Measurements from ENCODE around the gene XXYLT1. TPM values are rescaled to one million over a fixed set of nuclear protein-coding genes. Genes with fewer than 3 reads are reported as not detected.
"Not testable (repeated sequence)": the region's sequence is repeated elsewhere in the genome, so short reads cannot be mapped to it uniquely, and the experiment has no call there.

XXYLT1 gene
- total RNA-seq, 1 donor from 2014 or later = 7.6 TPM

DNA sequence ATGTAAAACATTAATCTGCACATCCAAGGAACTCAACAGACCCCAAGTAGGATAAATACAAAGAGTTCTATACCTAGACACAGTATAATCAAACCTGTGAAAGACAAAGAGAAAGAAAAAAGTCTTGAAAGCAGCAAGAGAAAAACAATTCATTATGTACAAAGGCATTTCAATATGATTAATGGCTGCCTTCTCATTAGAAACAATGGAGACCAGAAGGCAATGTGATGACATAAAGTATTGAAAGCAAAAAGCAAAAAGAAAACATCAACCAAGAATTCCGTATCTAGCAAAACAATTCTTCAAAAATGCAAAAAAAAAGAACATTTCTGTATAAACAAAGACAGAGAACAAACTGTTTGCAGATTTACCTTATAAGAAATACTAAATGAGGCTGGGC, 81.1 kb downstream of the XXYLT1 start:
- no peak overlapping the region for H3K27ac Mint-ChIP-seq
- H3K36me3 Mint-ChIP-seq (ENCODE audit: low read depth) = no peaks in the 10 kb centered on the region
- H3K9me3 Mint-ChIP-seq = peaks cover 9% of the 10 kb centered on the region
- DNase-seq (no peak), ATAC-seq (ENCODE audit: low read depth) (no peak)
- POLR2A ChIA-PET = no interaction called here
- CTCF ChIA-PET = no interaction called here
- H3K4me3 Mint-ChIP-seq = no peak overlapping the region
- TF ChIP-seq, protein P1, sequence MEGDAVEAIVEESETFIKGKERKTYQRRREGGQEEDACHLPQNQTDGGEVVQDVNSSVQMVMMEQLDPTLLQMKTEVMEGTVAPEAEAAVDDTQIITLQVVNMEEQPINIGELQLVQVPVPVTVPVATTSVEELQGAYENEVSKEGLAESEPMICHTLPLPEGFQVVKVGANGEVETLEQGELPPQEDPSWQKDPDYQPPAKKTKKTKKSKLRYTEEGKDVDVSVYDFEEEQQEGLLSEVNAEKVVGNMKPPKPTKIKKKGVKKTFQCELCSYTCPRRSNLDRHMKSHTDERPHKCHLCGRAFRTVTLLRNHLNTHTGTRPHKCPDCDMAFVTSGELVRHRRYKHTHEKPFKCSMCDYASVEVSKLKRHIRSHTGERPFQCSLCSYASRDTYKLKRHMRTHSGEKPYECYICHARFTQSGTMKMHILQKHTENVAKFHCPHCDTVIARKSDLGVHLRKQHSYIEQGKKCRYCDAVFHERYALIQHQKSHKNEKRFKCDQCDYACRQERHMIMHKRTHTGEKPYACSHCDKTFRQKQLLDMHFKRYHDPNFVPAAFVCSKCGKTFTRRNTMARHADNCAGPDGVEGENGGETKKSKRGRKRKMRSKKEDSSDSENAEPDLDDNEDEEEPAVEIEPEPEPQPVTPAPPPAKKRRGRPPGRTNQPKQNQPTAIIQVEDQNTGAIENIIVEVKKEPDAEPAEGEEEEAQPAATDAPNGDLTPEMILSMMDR (IDR thresholded peaks at IDR 0.05) = no peak
- intact Hi-C loops (cut with micrococcal nuclease) = loop anchor here (5.0 kb wide), 1 partner anchor 33 kb away; no protein-coding TSS in a partner anchor
- H3K4me1 Mint-ChIP-seq = peaks cover 27% of the 10 kb centered on the region
- no peaks in the 10 kb centered on the region for H3K27me3 Mint-ChIP-seq

DNA sequence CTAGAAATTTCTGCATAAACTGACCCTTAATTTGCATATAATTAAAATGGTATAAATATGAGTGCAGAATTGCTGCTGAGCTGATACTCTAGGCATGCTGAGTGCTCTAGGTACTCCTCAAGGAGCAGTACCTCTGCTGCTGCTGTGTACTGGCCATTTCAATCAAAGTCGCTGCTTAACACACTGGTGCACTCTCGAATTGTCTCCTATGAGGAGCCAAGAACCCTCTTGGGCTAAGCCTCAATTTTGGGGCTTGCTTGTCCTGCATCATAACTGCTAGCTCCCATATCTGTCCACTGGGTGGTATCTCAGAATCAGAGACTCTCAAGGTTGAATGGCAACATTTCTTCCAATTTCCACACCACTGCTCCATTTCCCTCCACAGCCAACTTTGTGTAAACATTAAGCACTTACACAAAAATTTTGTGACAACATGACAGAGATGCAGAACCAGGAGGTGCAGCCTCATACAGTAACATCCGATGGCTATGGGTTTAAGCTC, 82.5 kb downstream of the XXYLT1 start:
- peaks cover 9% of the 10 kb centered on the region for H3K9me3 Mint-ChIP-seq
- CTCF ChIA-PET = interaction anchor here (1.0 kb wide), 1 partner anchor 58 kb away, joined by 3 read pairs; no protein-coding TSS in a partner anchor
- TF ChIP-seq, protein P1 (IDR thresholded peaks at IDR 0.05) = no peak
- no peak for DNase-seq
- H3K27me3 Mint-ChIP-seq = no peaks in the 10 kb centered on the region
- H3K36me3 Mint-ChIP-seq (ENCODE audit: low read depth) = no peaks in the 10 kb centered on the region
- ATAC-seq (ENCODE audit: low read depth) = no peak
- H3K27ac Mint-ChIP-seq = no peak overlapping the region
- H3K4me3 Mint-ChIP-seq = no peak overlapping the region
- intact Hi-C loops (cut with micrococcal nuclease) = no loop called here
- POLR2A ChIA-PET = no interaction called here
- H3K4me1 Mint-ChIP-seq = peaks cover 25% of the 10 kb centered on the region

DNA sequence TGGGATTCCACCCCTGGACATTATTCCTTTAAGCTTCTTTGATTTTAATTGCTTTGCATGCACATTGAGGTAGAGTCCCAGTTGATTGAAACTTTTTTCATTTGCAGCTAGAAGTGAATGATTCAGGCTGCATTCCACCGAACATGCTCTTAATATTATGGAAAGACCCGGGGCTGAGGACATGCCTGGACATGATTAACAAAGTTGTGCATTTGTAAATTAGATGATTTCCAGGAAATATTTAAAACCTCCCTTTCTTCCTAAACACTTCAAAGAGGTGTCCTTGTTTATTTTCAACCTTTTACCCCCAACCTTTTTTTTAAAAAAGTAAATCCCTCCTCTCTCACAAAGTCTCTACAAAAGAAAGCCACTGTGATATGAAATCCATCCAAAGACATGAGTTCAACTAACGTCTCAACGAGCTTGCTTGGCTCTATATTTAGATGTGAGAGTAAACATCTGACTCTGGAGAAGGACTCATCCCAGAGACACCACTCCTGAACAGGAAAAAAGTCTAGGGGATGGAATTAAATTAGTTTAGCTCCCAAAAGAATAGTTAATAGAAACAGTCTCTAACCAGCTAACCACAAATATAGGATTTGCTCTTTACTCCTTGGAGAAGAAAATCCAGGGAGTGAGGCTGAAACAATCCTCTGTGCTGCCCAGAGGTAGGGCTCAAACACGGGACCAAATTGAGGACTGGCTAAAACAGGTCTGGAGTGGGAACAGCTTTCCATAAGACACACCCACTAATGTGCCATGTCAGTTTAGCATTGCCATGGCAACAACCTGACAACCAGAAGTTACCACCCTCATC, 83.1 kb downstream of the XXYLT1 start:
- no peak for DNase-seq
- CTCF ChIA-PET = interaction anchor here (1.0 kb wide), 1 partner anchor 58 kb away, joined by 3 read pairs; no protein-coding TSS in a partner anchor
- intact Hi-C loops (cut with micrococcal nuclease) = loop anchor here (2.0 kb wide), 1 partner anchor 17 kb away; no protein-coding TSS in a partner anchor
- Mint-ChIP-seq H3K4me1 (peaks cover 25% of the 10 kb centered on the region), H3K27ac (no peak overlapping the region), H3K9me3 (peaks cover 9% of the 10 kb centered on the region), H3K27me3 (no peaks in the 10 kb centered on the region), H3K36me3 (ENCODE audit: low read depth) (no peaks in the 10 kb centered on the region), H3K4me3 (no peak overlapping the region)
- ATAC-seq (ENCODE audit: low read depth) = no peak
- TF ChIP-seq, protein P1 (IDR thresholded peaks at IDR 0.05) = no peak
- POLR2A ChIA-PET = no interaction called here

DNA sequence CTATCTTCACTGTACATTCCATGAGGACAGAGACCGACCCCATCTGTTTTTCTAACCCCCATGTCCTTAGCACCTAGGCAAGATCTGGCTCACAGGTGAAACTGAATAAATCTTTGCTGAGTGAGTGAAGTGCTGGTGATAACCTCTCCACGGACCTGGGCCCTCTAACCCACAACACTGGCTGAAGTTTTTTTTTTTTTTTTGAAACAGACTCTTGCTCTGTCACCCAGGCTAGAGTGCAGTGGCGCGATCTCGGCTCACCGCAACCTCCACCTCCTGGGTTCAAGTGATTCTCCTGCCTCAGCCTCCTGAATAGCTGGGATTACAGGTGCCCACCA, 84.3 kb downstream of the XXYLT1 start:
- POLR2A ChIA-PET = interaction anchor here (0.6 to 1.9 kb wide), 5 partner anchors 22 to 63 kb away, joined by 5 to 11 read pairs (median 6); no protein-coding TSS in a partner anchor
- H3K27ac Mint-ChIP-seq; H3K36me3 Mint-ChIP-seq (ENCODE audit: low read depth); H3K9me3 Mint-ChIP-seq; H3K4me3 Mint-ChIP-seq; H3K27me3 Mint-ChIP-seq; CTCF ChIA-PET; DNase-seq: not testable (repeated sequence)
- intact Hi-C loops (cut with micrococcal nuclease) = loop anchor here (2.0 kb wide), 1 partner anchor 18 kb away; no protein-coding TSS in a partner anchor
- peak; percentile 56 for ATAC-seq (ENCODE audit: low read depth)
- peaks cover 25% of the 10 kb centered on the region for H3K4me1 Mint-ChIP-seq

DNA sequence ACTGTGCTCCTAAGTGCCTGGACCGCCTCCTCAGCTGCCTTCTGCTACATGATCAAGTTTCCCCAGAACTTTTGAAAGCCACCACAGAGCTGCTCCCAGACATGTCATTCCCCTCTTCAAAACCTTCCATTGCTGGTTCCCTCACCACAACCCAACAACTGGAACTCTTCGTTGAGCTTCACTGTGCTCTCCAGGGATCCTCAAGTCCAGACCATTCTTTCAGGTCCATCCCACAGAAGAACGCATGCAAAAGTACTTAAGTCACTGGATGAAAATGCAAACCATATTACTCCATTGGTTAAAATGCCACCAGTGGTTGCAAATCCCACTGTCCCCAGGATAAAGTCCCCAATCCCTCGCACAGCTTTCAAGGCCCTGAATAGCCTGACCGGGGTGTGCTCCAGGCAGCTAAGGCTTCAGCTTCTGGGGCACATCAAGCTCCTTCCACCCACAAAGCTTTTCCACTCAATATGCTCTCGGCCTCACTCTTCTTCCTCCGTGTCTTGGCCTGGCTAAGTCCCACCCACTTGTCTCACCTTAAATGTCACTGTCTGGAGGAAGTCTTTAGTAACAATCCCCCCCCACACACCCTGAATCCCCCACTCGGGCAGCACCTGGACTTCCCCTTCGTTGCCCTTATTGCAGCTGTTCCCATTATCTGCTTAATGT, 84.8 kb downstream of the XXYLT1 start:
- peaks cover 25% of the 10 kb centered on the region for H3K4me1 Mint-ChIP-seq

More for the DNA sequence above, 84.8 kb downstream of the XXYLT1 start:
- Mint-ChIP-seq H3K27ac (peak overlapping the region; percentile 38), H3K4me3 (no peak overlapping the region), H3K27me3 (no peaks in the 10 kb centered on the region), H3K9me3 (peaks cover 4% of the 10 kb centered on the region), H3K36me3 (ENCODE audit: low read depth) (no peaks in the 10 kb centered on the region)
- no peak for DNase-seq
- intact Hi-C loops (cut with micrococcal nuclease) = loop anchor here (2.0 kb wide), 1 partner anchor 19 kb away; no protein-coding TSS in a partner anchor
- ChIA-PET POLR2A (interaction anchor here (0.7 to 1.9 kb wide), 4 partner anchors 11 to 64 kb away, joined by 3 to 6 read pairs (median 5); no protein-coding TSS in a partner anchor), CTCF (interaction anchor here (1.3 kb wide), 1 partner anchor 15 kb away, joined by 3 read pairs; no protein-coding TSS in a partner anchor)
- ATAC-seq (ENCODE audit: low read depth) = peak; percentile 88
- TF ChIP-seq, protein P1 (IDR thresholded peaks at IDR 0.05) = no peak

Data from activated B cell treated with CpG ODN at 0.5 μM for 24 hours (primary cell).